Stimulated activated CD4-positive, alpha-beta T cell treated with anti-CD3 and anti-CD28 coated beads, TNF-alpha, amount 100 ng/mL, for 24 hours (primary cell): ENCODE data around the gene PDE4B.

Experiments used
- DNase-seq, 3 experiments: peaks; one replicate each; pipeline ENCODE4 v3.0.0-alpha.2; 2020; ENCODE audit warnings: low read depth in 3 of 3

The PDE4B gene

DNA sequence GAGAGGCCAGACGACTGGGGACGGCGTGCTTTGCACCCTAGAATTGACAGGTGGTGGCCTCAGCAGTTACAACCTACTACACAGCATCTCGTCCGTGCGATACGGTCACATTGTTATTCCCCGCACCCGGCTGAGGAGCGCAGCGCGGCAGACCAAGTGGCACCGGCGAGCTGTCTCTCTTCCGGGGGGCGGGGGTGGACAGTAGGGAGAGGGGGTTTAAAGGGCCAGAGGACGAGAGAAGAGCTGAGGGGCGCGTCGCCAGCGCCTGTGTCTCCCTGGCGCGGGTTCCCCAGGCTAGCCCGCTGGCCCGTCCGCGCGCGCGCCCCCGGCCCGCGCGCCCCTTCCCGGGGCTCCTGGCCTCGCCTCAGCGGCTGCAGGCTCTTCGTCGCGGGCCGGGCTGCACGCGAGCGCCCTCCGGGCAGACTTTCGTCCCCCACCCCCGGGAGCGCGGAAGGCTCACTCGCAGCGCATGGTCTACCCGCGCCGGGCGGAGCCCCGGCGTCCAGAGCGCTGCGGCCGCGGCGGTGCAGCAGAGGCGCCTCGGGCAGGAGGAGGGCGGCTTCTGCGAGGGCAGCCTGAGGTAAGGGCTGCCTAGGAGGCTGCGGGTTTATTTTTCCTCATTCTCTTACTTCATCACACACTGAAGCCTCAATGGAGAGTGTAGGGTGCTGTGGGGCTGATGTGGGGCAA lies at the start of gene PDE4B:
TSS of gene PDE4B (plus strand) at position 227 of the 690 bp plus-strand sequence.
- no peak for DNase-seq

DNA sequence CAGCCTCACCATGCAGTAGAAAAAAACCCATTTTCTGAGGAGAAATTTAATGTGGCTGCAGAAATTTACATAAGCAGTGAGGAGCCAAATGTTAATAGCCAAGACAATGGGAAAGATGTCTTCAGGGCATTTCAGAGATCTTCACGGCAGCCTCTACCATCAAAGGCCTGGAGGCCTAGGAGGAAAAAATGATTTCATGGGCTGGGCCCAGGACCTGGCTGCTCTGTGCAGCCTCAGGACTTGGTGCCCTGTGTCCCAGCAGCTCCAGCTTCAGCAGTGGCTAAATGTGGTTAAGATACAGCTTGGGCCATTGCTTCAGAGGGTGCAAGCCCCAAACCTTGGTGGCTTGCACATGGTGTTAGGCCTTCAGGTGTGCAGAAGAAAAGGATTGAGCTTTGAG lies 48.0 kb upstream of the PDE4B start:
- no peak for DNase-seq

DNA sequence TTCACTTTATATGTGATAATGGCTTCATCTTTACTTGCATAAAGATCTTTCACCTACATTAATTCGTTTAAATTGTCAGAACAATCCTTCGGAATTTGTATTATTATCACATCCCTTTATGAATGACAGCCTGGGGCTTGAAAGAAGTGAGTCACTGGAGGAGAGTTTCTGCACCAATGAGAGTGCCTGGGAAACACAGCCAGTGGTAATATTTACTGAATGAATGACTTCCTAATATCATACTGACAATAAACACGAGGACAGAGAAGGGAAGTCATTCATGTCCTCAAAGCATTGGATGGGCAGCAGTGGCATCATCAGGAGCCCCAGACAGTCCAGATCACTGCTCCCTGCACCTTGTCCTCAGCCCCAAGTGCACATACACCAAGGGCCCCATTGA lies 40.7 kb upstream of the PDE4B start:
- no peak for DNase-seq

DNA sequence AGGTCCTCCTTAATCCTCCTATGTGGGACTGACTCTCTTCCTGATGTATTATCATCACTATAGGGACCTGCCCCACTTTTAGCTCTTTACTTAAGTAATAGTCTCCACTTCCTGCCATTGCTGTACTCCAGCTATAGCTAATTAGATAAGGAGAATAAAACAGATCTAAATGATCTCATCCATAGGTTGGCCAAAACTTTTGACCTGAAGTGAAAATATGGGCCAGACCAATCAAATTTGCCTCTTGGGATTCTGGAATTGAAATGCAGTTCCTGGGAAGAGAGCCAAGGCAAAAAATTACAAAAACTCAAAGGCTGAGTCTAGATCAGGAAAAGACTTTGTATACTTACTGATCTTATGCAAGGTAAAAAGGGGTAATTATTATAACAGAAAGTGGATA lies 36.1 kb upstream of the PDE4B start:
- no peak for DNase-seq

DNA sequence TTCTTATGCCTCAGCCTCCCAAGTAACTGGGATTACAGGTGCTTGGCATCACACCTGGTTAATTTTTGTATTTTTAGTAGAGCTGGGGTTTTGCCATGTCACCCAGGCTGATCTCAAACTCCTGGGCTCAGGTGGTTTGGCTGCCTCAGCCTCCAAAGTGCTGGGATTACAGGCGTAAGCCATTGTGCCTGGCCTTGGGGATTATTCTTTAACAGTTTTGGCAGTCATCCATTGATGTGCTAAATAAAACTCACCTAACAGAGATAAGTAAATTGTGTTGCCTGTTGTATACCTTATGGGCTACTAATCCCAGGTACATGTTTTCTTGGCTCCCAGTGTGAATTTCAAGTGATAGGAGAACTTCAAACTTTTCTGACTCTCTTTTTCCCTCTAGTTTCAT lies 35.2 kb upstream of the PDE4B start:
- no peak for DNase-seq

DNA sequence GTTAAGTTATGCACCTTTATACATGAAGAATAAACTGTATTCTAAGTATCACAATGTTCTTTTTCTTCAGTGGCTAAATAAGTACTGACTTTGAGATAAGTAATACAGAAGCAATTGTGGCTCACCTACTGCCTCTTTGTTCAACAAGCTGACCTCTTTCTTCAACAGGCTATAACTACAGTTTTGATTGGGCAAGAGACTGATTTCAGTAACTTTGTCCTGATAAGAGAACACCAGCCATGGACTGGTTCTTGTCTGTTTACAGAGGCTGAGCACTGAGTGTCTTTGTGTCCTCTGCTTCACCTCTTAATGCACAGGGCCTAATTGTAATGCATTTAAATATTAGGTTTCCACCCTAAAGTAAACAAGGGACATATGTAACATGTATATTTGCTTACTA lies 34.6 kb upstream of the PDE4B start:
- DNase-seq: no peak

DNA sequence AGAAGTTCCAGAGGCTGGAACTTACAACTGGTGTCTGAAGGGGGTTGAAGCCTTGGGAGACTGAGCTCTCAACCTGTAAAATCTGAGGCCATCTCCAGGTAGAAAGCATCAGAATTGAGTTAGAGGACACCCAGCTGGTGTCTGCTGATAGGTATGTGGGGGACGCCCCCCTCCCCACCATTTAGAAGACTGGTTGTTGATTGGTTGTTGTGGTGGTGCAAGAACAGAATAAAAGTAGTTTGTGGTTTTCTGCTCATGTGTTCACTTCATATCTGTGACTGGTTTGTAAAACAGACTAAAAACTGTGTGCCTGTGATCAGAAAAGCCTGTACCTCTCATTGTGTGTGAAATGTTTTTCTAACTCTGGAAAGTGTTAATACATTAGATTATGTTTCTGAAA lies 33.2 kb upstream of the PDE4B start:
- no peak for DNase-seq

DNA sequence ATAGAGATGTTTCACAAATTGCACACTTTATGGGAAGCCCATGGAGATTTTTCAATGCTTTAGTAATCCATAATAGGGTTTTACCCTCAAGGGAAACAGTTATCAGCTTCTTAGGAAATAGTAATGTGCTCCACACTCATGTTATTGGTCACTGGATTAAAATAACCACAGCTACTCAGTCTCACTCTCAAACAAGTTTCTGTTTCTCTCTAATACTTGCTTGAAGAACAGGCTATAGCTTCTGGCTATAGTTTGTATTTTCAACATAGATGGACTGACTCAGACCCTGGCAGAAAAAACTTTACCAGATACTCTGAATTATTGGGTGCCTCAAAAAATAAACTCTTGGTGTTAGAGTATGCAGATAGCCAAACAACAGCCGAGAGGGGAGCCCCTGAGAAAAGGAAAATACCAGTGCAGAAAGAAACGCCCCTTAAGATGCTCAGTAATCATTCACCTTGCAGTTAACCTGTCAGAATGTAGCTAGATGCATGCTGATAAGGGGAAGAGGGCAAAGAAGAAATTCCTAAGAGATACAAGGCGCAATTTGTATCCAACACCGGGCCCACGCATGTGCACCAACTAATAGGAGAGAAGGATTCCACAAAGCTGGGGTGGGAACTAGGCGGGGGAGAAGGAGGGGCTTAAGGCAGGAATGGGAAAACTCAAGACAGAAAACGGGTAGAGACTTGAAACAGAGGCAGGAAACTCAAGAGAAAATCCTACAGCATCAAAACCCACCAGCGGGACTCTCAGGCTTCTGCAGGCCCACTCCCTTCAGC lies 30.4 kb upstream of the PDE4B start:
- no peak for DNase-seq

DNA sequence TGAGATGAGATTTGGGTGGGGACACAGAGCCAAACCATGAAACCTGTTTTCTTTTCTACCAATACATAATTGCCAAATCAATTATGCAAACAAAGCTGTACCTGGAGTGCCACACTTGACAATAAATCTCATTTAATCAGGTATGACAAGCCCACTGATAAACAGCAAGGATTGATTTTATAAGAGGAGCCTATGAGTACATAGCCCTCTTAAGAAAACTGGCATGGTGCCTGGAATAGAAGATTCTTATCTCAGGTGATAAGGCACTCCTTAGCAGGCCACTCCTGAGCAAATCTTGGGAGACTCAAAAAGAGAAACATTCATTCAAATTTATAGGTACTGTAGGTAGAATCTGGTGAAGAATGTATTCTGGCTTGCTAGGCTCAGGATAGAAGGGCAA lies 28.6 kb upstream of the PDE4B start:
- DNase-seq: no peak

DNA sequence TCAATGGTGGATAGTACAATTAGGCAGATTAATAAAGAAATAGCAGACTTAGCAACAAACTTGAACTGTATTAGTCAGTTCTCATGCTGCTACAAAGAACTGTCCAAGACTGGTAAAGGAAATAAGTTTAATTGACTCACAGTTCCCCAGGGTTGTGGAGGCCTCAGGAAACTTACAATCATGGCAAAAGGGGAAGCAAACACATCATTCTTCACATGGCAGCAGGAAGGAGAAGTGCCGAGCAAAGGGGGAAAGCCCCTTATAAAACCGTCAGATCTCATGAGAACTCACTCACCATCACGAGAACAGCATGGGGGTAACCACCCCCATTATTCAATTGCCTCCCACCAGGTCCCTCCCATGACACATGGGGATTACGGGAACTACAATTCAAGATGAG lies 27.1 kb upstream of the PDE4B start:
- no peak for DNase-seq

DNA sequence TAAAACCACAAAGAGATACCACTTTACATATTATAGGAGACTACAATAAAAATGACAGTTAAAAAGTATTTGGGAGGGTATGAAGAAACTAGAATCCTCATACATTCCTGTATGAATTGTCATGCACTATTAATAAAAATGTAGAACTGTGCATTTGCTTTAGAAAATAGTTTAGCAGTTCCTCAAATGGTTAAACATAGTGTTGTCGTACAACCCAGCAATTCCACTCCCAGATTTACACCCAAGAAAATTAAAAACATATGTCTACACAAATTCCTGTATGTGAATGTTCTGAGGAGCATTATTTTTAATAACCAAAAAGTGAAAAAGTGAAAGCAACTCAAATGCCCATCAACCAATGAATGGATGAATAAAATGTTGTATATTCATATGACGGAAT lies 23.1 kb upstream of the PDE4B start:
- no peak for DNase-seq

DNA sequence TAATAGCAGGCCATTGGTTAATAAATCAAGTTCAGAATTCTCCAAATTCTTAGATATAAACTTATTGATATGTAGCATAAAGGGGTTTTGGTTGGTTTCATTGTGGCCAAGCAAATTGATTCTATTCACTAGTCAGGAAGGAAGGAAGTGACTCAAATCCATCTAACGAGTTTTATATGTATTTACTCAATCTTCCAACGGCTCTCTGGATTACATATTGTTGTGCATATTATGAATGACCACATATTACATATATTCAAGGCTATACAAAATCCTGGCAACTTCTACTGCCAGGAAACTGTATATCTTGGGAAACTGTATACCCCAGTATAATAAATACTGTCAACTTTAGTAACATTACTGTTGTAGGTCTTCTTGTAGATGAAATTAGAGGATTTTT lies 20.1 kb upstream of the PDE4B start:
- DNase-seq: no peak

DNA sequence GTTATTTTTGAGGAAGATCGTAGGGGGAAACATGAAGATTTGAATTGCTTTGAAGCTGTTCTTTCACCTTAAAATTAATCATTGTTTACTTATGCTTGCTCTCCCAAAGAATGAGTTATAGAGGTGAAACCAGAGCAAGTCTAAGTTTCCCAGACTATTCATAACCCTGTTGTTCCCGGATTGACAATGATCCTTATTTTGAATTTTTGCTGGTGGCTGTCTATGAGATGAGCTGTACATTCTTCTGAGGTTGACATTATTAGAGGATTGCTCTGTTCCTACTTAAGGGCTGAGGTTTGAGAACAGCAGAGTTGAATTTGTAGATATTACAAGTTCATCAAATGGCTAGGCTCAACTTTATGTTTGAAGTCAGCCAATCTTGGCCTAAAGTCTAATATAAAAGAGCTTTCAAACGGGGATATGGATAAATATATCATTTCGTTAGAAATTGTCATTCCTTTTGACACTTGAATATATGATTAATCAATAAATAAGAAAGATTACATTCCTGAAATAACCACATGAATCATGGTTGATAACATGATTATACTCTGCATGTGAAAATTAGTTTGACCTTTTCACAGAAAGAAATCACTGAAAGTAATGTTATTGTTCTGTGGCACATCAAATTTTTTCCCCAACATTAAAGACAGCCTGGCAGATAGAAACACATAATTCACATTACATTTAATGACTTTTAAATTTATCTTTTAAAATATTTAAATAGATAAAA lies 19.1 kb upstream of the PDE4B start:
- DNase-seq: no peak

DNA sequence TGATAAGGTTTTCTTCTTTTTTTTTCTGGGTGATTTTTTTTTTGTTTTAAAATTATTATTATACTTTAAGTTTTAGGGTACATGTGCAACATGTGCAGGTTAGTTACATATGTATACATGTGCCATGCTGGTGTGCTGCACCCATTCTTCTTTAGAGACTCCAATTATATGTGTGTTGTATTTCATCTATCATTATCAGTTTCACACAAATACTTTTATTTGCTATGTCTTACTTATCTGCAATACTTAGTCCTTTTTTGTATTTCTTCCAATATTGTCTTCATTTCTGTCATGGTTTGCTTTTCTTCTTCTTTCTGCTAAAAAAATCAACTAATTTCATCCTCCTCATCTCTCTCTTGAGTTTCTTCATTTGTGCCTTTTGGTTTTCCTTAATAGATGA lies 3.9 kb upstream of the PDE4B start:
- DNase-seq: no peak

DNA sequence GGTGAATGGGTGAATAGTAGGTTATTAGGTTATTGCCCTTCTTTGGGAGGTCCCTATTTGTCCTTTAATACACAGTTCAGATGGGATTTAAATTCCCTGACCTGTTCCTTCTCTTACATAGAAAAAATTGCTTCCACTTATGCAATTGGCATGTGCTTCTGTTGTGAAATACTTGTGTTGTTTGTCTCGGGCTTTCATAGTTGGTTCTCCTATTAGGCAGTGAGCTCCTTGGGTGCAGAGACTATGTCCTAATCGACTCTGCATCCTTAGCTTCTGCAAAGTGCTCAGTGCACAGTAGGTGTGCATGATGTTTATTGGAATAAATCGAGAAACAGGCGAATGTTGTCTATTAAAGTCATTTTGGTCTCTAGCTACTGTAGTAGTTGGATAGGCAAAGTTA lies 1.3 kb upstream of the PDE4B start:
- no peak for DNase-seq

DNA sequence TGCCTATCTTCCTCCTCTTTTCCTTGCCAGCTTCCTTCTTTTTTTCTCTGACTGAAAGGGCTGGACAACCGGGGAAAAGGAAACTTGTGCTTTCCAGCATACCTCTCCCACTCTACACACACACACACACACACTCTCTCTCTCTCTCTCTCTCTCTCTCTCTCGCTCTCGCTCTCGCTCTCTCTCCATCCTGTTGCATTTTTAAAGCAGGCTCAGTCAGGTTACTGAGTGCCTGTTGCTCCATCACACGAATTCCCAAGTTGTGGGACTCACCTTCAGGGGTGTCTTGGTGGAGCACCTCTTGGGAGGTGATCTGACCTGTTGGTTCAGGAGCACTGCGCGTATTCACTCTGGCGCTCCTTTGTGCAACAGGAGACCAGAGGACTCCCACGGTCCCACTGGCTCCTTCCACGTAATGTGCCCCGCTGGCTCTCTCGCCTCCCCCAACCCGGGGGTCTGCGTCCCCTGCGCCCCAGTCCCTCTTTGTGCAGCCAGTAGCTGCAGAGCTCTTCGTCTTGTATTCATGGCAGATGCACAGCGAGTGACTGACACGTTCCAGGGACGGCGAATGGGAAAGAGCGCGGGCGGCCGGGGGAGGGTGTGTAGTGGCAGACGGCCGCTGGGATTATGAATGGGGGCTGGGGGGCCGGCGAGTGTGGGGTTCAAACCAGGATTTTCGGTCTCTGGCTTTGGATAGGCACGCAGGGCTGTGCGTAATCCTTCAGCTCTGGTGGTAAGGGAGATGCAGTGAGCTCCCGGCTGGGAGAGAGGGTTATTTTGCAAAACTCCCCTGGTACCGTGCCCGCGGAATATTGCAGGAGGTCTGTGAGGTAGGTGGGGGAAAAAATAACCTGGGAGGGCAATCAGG lies 660 bp upstream of the PDE4B start:
- no peak for DNase-seq

DNA sequence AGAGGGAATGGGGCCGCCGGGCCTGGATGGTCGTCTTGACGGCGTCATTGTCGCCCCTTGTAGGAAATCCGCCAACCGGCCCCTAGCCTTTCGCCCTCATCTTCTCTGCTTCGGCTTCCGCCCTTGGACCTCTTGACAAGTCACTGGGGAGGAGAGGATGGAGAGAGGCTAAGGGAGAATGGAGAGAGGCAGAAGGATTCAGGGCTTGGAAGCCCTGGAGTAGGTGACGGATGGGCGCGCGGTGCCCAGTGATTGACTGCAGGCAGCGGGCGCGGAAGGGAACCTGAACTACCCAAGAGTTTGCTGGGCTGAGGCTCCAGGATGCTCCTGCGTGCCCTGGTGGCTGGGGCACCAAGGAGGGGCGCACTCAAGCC lies 651 bp downstream of the PDE4B start:
- DNase-seq: no peak

DNA sequence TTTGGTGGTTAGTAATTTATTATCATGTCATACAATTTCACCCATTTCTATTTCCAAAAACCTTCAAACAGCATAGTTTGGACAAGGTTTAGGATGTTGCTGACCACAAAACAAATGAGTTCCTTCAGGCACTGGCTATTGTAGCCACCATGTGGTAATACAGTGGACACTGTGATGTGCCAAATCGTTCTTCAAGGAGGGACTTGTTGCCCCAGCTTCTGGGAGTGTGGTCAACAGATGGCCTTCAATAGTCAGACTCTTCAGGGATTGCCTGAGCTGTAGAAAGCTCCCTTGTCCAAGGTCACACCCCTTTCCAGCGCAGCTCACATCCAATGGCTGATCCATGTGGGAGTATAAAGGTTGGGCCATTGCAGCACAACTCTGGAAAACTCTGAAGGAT lies 2.6 kb downstream of the PDE4B start:
- DNase-seq: no peak

DNA sequence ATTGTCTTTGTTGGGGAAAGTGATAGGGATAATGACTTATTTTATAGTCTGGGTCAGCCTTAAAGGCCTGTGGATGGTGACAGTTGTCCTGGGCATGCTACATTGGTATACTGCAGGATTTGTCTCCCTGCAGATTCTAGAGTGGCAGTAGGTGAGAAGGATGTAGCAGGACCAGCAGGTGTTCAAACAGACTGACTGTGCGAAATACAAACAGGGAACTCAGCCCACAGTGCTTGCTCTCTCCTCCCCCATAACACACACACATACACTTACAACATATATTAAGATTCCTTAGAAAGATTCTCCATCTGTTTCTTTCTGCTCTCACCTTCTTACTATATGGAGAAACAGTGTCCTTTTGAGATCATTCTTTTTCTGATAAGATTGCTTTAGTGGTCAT lies 6.9 kb downstream of the PDE4B start:
- DNase-seq: no peak

DNA sequence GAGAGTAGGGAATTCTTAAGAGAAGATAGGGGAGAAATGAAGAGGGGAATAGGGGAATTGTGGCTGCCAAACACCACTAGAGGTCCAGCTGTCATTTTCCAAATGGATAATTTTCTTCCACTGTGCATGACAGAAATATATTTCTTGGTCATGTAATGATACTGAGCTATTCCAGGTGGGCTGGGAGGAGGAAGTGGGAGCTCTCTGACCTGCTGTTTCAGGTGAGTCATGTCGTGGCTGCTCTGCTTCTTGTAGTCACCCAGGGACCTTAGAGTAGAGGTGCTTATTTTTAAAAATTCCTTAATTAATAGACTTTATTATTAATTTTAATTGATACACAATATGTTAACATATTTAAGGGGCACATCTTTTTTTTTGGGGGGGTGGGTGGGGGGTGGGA lies 11.9 kb downstream of the PDE4B start:
- no peak for DNase-seq

DNA sequence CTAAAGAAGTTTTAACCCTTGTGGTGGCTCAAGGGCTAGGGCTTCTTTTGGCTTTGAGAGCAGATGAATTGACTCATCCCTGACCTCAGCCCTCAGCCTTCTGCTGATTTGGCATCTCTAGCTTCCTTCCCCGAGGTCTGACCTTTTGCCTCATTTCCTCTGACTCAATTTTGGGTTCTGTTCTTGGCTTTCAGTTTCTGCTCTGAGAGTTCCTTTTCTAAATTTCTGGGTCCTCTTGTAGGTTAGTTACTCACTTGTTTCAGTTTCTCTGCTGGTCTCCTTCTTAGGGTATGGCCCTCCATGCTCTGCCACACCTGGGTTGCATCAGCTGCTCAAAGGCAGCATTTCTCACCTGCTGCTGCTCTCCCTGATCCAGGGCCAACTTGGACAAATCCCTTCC lies 19.4 kb downstream of the PDE4B start:
- DNase-seq: peak; percentile 13 to 47 (median 19)

DNA sequence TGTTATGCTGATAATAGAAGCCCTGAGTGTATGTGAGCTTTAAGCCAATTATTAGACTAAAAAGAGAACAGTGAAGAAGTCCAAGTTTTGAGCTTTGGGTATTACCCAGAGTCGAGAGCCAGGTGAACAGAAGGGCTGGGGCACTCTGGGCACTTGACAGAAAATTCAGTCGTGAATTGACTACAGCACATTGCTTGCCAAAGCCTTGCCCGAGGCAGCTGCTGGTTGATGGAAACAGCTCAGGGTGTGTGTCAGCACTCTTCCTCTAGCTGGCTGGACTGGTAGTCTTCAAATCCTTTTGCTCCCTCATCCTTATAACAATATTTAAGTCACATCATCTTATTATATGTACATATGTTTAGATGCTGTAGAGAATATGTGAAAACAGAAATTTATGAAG lies 21.3 kb downstream of the PDE4B start:
- no peak for DNase-seq
